Left lobe of liver (tissue), 2 donors: ENCODE results near the gene MRPL41. TPM values are rescaled to one million over a fixed set of nuclear protein-coding genes. Genes with fewer than 3 reads are reported as not detected.
A peak's percentile ranks its signal among the peaks of the same experiment; 100 is the strongest.
"Not testable (repeated sequence)": the region's sequence is repeated elsewhere in the genome, so short reads cannot be mapped to it uniquely, and the experiment has no call there.

Source experiments
- ATAC-seq: fragments of 200-7000 bp; cut with Tn5 transposase; one replicate; pipeline ENCODE4 v1.9.1; 2020; ENCODE audit warnings: mild to moderate bottlenecking, moderate library complexity
- DNase-seq: peaks from one replicate; pipeline ENCODE4 v3.0.0-alpha.2; 2020; ENCODE audit warnings: low spot score
- total RNA-seq: library from RNA; stranded (reverse); gene quantifications from one replicate; pipeline ENCODE4 v1.2.1, GENCODE V29; 2021
- donor health status: DM: no; HTN: no; CAD: no; lungs with moderate emphysema.
- donor health status: DM: no; HTN: yes; CAD: no.

Gene MRPL41
- total RNA-seq, 1 donor from 2014 or later: 100 TPM

DNA sequence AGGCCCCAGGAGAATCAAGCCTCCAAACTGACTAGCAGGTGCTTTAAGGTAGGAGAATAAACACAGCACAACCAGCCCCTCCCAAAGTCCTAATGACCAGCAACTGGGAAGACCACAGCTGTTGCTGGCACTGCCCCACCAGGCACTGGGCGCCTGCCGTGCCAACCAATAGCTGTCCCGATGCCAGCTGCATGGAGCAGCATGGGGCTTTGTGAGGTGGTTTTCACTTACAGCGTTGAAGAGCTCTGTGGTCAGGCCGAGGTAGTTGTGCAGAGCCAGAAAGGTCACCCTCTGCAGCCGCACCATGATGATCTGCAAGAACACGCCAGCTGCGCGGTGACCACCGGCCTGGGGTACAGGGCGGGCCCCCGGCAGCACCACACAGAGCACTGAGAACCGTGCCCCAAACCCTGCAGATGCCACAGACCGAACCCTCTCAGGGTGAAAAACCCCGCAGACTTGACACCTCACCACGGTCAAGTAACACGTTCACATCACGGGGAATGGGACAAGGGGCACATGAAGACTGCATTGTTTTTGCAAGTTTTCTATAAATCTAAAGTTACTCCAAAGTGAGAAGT is 30.2 kb upstream of the MRPL41 start:
- no peak for DNase-seq
- no peak for ATAC-seq

DNA sequence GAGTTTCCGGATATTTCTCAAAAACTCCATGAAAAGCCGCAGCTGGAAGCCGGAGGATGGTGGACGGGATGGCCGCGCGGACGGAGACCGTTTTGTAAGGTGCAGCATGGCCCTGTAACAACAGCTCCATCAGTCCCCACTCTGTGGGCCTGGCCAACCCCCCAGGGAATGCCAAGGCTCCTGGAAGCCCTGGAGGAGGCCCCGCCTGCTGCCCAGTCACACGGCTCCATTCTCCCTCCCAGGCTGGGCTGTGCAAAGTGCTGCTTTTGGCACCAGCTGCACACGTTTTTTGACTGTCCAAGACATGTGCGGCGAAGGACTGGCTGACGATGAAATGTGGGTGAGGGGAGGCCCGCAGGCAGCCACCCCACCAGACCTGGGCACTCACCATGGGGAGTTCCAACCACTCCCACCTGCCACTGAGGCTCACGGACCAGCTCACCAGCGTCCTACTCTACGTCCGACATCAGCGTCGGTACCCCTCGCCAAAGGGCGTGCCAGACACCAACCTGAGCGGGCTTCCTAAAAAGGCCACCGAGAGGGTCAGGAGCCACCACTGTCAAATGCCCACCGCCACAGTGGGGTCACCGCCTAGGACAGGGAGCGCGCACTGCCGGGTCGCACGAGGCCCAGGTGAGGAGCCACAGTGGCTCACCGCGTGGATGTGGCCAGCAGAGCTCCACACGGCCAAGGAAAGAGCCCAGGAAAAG is 28.8 kb upstream of the MRPL41 start:
- ATAC-seq (no peak), DNase-seq (no peak)

DNA sequence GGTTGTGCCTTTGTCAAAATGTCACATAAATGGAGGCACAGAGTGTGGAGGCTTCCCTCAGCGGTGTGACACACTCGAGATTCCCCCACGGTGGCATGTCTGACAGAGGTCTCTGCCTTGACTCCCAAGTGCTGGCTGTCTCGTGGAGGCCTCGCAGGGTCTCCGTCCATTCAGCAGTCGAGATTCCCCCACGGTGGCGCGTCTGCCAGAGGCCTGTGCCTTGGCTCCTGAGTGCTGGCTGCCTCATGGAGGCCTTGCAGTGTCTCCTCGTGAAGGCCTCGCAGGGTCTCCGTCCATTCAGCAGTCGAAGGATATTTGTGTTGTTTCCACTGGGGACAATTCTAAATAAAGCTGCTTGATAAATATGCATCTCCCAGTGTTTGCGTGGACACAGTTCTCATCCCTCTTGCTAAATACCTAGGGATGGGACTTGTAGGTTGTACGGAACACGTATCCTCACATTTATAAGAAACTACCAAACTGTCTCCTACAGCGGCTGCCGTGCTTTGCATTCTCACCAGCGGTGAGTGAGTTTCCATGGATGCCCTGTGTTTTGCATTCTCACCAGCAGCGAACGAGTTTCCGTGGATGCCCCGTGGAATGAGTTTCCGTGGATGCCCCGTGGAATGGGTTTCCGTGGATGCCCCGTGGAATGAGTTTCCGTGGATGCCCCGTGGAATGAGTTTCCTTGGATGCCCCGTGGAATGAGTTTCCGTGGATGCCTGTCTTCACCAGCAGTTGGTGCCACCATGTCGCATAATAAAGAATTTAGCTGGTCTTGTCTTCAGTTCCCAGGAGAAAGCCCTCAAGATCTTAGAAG is 27.3 kb upstream of the MRPL41 start:
- ATAC-seq (no peak), DNase-seq (no peak)

DNA sequence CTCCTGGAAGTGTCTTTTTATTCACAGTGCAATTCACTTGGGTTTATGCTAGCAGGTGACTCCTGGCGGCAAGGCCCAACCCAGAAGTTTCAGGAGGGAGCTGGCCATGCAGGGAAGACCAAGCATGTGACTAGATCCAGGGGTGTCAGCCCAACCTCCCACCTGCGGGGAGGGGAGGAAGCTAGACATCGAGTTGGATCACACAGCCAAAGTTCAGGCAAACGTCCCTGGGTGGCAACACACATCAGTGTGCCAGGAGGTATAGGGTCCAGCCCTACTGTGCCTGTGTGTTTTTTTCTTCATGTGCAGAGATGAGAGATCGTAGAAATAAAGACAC is 26.7 kb upstream of the MRPL41 start:
- DNase-seq (no peak), ATAC-seq (no peak)

DNA sequence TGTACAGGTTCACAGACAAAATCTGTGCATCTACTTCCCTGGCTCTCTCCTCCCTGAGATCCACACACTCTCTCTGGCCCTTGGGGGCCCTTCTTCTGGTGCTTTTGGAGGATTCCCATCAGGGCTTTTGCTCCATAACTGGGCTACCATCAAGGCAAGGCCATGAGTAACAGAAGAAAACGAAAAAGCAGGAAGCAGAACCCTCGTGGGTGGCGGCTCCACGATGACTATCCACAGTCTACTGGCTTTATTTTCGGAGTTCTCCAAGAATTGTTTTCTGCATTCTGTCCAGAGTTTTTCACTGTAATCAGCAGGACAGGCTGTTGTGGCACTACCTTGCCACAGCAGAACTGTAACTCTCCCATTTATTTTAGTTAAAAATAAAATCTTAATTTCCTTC is 21.3 kb upstream of the MRPL41 start:
- no peak for DNase-seq
- ATAC-seq: no peak

DNA sequence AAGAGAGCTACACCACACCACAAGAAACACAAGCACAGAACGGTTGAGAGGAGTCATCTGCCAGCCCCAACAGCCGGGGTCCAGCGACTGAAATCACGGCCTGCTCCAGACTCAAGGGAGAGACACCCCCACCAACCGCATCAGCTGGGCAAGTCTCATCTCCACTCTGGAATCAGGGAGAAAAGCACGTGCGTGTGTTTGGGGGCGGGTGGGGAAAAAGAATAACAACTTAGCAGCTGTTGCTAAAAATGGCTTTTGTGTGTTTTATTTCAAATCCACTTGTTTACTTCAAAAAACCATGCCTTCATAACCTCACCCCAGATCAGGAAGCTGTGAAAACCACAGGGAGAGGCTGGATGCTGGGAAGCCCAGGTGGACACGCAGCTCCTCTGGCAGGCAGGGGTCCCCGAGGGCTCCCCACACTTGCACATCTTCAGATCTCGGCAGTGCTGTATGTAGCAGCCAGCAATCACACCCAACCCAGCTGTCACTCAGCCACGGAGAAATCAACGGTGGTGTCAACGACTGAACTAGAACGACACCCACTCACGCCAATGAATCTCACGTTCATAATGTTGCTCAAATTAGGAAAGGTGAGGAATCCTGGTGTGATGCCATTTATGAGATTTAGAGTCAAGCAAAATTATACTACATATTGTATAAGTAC is 20.4 kb upstream of the MRPL41 start:
- no peak for DNase-seq
- ATAC-seq: no peak

DNA sequence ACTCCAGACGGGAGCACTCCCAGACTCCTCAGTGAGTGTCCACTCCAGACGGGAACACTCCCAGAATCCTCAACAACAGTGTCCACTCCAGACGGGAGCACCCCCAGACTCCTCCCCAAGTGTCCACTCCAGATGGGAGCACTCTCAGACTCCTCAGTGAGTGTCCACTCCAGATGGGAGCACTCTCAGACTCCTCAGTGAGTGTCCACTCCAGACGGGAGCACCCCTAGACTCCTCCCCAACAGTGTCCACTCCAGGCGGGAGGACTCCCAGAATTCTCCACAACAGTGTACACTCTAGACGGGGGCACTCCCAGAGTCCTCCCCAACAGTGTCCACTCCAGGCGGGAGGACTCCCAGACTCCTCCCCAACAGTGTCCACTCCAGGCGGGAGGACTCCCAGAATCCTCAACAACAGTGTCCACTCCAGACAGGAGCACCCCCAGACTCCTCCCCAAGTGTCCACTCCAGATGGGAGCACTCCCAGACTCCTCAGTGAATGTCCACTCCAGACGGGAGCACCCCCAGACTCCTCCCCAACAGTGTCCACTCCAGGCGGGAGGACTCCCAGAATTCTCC is 18.7 kb upstream of the MRPL41 start:
- DNase-seq, ATAC-seq: not testable (repeated sequence)

DNA sequence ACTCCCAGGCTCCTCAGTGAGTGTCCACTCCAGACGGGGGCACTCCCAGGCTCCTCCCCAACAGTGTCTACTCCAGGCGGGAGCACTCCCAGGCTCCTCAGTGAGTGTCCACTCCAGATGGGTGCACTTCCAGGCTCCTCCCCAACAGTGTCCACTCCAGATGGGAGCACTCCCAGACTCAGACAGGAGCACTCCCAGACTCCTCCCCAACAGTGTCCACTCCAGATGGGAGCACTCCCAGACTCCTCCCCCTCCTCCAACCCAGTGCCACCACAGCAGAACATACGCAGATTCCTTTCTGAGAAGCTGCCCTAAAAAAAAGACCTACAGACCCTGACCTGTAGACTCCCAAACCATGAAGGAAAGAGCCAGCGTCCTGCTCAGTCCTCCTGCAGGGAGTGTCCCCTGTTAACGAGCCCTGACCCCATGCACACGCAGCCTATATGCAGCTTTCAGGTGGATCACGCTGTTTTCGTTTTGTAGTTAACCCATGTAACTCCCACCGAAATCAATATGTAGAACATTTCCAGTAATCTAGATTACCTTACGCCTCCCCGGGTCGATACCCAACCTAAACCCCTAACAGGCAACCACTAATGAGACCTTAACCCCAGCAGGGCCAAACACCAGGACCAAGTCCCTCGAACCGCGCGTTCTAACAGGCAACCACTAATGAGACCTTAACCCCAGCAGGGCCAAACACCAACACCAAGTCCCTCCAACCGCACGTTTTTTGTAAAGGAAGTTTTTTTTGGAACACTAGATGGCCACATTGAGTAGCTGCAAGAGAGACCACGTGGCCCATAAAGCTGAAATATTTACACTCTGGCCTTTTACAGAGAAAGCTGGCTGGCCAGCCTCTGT is 17.2 kb upstream of the MRPL41 start:
- DNase-seq (no peak), ATAC-seq (peak; percentile 98)

DNA sequence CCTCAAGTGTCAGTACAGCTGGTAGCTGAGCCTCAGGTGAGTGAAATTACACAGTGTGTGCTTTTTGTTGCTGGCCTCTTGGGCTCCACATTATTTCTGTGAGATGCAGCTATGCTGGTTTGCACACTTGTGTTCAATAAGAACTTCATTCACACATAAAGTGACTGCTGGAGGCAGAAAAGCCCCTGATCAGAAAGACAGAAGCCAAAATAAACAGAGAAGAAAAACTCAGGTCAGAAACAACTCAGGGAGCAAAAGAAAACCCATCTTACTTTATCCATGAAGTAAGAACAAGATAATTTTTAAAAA is 16.6 kb upstream of the MRPL41 start:
- no peak for ATAC-seq

DNA sequence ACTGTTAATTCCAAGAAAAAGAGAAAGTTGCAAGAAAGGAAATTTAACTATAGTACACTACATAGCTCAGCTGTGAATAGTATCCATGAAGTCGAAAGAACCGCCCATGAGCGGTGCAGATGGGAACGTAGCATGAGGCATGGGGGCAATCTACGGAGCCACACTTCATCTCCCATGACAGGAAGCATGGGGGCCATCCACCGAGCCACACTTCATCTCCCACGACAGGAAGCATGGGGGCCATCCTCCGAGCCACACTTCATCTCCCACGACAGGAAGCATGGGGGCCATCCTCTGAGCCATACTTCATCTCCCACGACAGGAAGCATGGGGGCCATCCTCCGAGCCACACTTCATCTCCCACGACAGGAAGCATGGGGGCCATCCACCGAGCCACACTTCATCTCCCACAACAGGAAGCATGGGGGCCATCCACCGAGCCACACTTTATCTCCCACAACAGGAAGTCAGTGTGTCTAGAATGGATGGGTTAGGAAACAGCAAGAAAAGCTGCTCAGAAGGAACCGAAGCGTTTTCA is 15.0 kb upstream of the MRPL41 start:
- DNase-seq, ATAC-seq: not testable (repeated sequence)

More for the DNA sequence above, 16.6 kb upstream of the MRPL41 start:
- no peak for DNase-seq

DNA sequence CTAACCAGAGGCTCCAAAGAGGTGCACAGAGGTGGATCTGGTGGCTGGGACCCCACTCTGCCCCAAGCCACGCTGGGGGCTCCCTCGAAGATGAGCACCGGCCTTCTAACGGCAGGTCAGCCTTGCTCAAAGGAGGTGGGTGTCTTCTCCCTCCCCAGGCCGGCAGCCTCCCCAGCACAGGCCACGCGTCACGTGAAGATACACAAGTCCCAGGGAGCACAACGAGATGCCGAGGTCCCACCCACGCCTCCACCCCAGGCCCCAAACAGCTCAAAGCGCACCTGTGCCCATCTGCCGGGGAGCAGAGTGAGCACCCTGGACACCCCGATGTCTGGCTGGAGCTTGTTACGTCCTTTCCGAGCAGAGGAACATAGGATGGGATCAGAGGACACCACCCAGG is 13.6 kb upstream of the MRPL41 start:
- ATAC-seq (no peak), DNase-seq (no peak)

DNA sequence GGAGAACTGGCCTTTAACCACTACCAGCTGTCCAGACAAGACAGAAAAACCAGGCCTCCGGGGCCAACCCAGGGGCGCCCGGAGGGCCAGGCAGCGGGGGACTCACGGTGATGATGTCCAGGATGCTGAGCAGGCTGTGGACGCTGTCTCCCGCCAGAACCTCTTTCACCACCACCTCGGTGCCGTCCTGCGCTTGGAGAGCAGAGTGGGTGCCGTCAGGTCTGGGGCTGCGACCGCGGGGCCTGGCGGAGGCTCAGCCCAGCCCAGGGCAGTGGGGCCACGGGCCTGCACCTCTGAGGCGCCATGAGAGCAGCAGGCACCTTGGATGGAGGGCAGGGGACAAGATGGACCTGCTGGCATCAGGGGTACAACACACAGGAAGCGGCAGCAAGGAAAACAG is 11.1 kb upstream of the MRPL41 start:
- ATAC-seq: peak; percentile 11

DNA sequence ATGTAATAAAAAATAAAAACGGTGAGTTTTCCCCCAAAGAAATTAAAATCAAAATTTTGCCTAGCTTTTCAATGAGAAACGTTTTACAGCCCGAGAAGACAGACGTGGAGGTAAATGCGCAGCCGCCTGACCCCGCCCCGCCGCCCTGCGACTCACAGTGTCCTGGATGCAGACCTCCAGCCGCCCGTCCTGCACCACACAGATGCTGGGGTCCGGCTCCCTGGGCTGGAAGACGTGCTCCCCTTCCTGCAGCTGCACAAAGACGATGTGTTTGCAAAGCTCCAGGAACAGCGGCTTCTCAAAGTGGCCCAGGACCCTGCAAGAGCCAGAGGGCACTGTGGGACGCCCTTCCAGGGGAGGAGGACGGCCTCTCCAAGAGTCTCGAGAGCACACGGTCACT is 9.2 kb upstream of the MRPL41 start:
- no peak for ATAC-seq
- no peak for DNase-seq

More for the DNA sequence above, 11.1 kb upstream of the MRPL41 start:
- DNase-seq: no peak

DNA sequence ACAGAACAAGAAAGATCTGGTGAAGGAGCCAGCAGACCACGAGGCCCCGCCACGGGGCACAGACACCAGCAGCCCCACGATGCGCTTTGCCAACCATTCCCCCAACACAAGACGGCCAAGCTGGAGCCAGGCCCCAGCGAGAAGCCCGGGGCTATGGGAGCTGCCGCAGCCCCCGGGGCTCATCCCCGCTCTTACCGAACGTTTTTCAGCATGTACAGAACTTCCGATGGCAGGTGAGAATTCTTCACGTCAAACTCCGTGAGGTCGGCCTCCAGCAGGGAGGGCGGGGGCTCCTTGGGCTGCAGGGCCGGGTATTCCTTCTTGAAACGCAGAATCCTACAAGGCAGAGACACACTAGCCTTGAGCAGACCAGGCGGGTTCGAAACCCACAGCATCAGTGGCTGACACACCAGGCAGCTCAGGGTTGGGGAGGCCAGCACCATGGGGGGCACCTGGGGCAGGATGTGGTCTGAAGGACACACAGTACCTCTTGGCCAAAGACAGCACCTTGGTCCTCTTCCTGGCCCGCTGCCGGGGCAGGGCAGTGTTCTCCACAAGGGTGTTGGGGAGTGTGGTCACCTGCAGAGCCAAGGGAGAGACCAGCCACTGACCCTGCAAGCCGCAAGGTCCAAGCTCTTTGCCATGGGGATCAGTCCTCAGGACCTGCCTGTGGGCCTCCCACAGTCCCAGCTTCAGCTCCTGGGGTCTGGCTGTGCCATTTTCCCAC is 8.3 kb upstream of the MRPL41 start:
- DNase-seq: no peak
- no peak for ATAC-seq

DNA sequence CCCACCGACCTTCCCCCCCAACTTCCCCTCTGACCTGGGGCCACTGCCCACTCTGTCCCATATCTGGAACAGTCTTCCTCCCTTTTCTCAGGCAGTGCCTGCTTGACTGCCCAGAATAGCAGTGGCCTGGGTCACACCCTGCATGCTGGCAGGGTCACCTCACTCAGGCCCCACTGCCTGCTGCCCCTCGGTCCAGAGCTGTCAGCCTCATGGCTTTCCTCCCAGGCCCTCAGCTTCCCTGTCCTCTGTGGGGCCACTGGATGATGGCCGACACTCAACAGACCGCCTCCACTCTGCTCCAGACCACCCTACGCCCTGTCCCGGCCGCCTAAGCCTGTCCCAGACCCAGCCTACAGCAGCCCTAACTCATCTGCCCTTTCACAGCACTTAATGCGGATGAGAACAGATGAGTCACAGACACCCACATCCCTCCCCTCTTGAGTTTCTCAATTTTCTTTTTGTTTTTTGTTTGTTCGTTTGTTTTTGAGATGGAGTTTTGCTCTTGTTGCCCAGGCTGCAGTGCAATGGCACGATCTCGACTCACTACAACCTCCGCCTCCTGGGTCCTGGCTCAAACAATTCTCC is 7.4 kb upstream of the MRPL41 start:
- ATAC-seq: no peak
- no peak for DNase-seq

DNA sequence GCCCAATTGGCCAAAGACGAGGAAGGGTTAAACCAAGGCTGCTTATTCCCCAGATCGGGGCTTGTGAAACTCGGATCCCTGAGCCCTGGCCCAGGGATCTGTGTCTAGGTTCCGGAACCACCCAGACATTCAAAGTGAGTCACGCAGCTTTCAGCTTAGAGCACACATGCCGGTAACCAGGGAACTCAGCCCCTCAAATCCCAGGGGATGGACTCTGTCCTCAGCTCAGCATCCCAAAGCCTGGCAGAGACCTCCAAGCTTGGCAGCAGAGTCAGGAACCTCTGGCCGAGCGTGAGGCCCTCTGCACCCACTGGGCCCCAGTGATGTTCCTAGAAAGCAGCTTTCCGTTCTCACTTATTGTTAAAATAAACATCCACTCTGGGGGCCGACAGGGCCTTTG is 6.6 kb upstream of the MRPL41 start:
- ATAC-seq (no peak), DNase-seq (no peak)

DNA sequence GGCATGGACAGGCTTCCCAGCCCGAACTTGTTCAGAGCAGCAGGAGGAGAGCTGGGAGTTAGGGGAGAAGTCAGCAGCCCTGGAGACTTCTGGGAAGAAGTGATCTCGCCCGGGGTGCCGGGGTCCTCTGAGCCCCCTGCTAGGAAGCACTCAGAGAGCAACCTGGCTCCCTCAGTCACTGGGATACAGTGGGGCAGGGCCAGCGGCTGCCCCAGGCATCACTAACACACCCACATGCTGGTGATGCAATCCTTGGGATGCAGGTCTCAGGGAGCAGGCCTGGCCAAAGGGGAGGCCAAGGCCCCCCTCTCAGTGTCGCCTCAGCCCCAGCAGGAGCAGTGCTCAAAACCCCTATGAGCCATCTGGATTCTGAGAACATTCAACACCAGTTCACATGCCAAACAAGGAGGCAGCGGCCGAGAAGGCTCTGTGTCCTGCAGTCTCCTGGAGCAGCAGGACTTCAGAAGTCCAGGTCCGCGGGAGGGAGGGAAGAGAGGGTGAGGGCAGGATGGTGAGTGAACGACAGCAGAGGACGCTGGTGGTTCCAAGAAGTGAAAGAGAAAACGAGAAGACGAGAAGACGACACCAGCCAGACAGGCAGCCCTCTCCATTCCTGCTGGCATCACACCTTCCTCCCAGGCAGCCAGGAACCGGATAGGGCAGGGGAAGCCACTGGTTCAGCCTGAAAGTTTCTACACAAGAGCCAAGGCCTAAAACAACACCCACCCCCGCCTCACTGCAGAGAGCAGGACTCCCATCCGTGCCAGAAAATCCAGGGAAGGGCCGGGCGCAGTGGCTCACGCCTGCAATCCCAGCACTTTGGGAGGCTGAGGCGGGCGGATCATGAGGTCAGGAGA is 3.8 kb upstream of the MRPL41 start:
- DNase-seq: no peak
- ATAC-seq: no peak

DNA sequence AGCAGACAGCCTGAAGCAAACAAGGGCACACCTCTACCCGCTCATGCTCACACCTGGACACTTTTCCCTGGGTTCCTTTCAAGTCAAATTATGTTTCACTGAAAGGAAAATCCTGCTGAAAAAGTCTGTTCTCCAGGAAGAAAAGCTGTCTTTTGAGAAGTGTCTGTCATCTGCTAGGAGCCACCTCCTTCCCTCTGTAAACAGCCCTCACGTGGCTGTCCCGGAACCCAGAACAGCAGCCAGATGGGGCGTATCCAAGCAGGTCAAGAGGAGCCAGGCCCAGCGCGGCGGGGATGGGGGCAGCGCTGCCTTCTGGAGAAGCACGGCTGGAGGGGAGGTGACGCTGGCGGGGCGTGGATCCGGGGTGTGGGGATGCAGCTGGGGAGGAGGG is 1.5 kb upstream of the MRPL41 start, which contains the start of gene PNPLA7:
TSS of gene PNPLA7 (minus strand) at position 172 of the 391 bp plus-strand sequence. CDS start 205 bp downstream, outside the sequence.
- peak; percentile 96 for DNase-seq
- peak; percentile 74 for ATAC-seq
